Tibial artery (tissue), 4 donors: ENCODE results near the gene TJP3.
A peak's percentile ranks its signal among the peaks of the same experiment; 100 is the strongest.

Experiments
- DNase-seq, 2 donors: peaks; one replicate each; pipeline ENCODE4 v3.0.0-alpha.2; 2019
- H3K27ac ChIP-seq, 2 donors: fragments of 200-600 bp; sonication (generic) in 1 of 2; 1 replicate in 1 of 2; 2 replicates in 1 of 2; pipeline ENCODE4 v1.5.1; 2018 to 2019; ENCODE audit warnings: mild to moderate bottlenecking in 1 of 2
- H3K27me3 ChIP-seq, 2 donors: fragments of 200-600 bp; sonication (generic) in 1 of 2; one replicate each; pipeline versions ENCODE4 v1.5.1 to v1.6.0; 2016 to 2019
- H3K36me3 ChIP-seq, 3 donors: fragments of 200-600 bp; sonication (generic) in 2 of 3; one replicate each; pipeline ENCODE4 v1.5.1; 2016 to 2019; ENCODE audit warnings: mild to moderate bottlenecking in 2 of 3
- H3K4me1 ChIP-seq, 4 donors: fragments of 200-600 bp; sonication (generic) in 2 of 4; 1 replicate in 3 of 4; 2 replicates in 1 of 4; pipeline ENCODE4 v1.5.1; 2016 to 2019
- H3K4me3 ChIP-seq, 2 donors: fragments of 200-600 bp; sonication (generic) in 1 of 2; 1 replicate in 1 of 2; 2 replicates in 1 of 2; pipeline ENCODE4 v1.5.1; 2018 to 2019; ENCODE audit warnings: mild to moderate bottlenecking in 2 of 2
- H3K9me3 ChIP-seq, 3 donors: fragments of 200-600 bp; sonication (generic) in 1 of 3; one replicate each; pipeline ENCODE4 v1.5.1; 2016 to 2019
- CTCF ChIP-seq, 2 experiments: fragments of 200-600 bp in 1 of 2; fragments of 450-650 bp in 1 of 2; IDR thresholded peaks; one replicate each; pipeline ENCODE4 v1.5.1; 2017 to 2019; ENCODE audit warnings: antibody characterized with exemption in 2 of 2, mild to moderate bottlenecking in 1 of 2, moderate library complexity in 1 of 2
- intact Hi-C: fragments of 100-400 bp; cut with DNase I; formaldehyde crosslinking; loops from one replicate; pipeline ENCODE4 v1.15.0; 2023; ENCODE audit warnings: low total_unique reads

Gene TJP3

GRCh38 chr19:3759482-3760254 is 51.5 kb downstream of the TJP3 start:
- no peak for TF ChIP-seq CTCF (IDR thresholded peaks at IDR 0.05)
- intact Hi-C loops: loop anchor here (10.0 kb wide), 1 partner anchor 205 kb away; no protein-coding TSS in a partner anchor
- H3K9me3 ChIP-seq: no peaks in the 10 kb centered on the region
- H3K27ac ChIP-seq: no peak overlapping the region
- DNase-seq: no peak
- no peak overlapping the region for H3K4me3 ChIP-seq
- peaks cover 0 to 43% (median 35%) of the 10 kb centered on the region in 4 donors for H3K4me1 ChIP-seq
- H3K27me3 ChIP-seq: no peaks in the 10 kb centered on the region
- peaks cover 0 to 51% (median 24%) of the 10 kb centered on the region in 3 donors for H3K36me3 ChIP-seq

DNA sequence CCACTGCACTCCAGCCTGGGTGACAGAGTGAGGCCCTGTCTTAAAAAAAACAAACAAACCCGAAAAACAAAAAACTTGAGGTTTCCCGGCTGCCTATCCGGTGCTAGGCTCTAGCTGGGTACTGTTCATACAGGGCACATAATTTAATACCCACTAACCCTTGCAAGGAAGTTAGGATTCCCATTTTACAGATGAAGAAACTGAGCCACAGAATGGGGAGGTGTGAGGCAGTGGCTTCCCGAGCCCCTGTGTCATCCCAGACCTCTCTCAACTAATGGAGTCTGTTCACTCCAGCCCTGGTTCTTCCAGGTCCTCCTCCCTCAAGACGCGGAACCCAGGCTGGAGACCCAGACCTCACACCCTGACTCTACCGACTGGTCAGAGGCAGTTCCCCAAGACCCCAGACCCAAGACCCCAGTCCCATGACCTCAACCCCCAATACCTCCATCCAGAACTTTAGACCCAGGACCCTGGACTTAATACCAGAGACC is 52.7 kb downstream of the TJP3 start:
- peak overlapping the region; percentile 77 to 92 for H3K4me3 ChIP-seq
- peaks cover 0 to 43% (median 35%) of the 10 kb centered on the region in 4 donors for H3K4me1 ChIP-seq
- no peak for DNase-seq
- H3K27ac ChIP-seq: peak overlapping the region; percentile 78 to 99
- no peaks in the 10 kb centered on the region for H3K27me3 ChIP-seq
- H3K36me3 ChIP-seq: peaks cover 0 to 51% (median 29%) of the 10 kb centered on the region in 3 donors
- intact Hi-C loops: loop anchor here (10.0 kb wide), 1 partner anchor 204 kb away; no protein-coding TSS in a partner anchor
- no peaks in the 10 kb centered on the region for H3K9me3 ChIP-seq
- no peak for TF ChIP-seq CTCF (IDR thresholded peaks at IDR 0.05)

- H3K4me1 ChIP-seq: peaks cover 0 to 43% (median 35%) of the 10 kb centered on the region in 4 donors
- peak; percentile 70 for TF ChIP-seq CTCF (IDR thresholded peaks at IDR 0.05)
- peak within 1 kb of the TSS; percentile 77 to 92 for H3K4me3 ChIP-seq
- H3K27me3 ChIP-seq: no peaks in the 10 kb centered on the region
- peaks cover 4 to 51% (median 35%) of the 10 kb centered on the region in 3 donors for H3K36me3 ChIP-seq
- intact Hi-C loops: loop anchor here (10.0 kb wide), 1 partner anchor 203 kb away; no protein-coding TSS in a partner anchor
- peak within 1 kb of the TSS; percentile 95 to 99 for H3K27ac ChIP-seq
- peak; percentile 92 to 94 for DNase-seq
- H3K9me3 ChIP-seq: no peaks in the 10 kb centered on the region
Observed at GRCh38 chr19:3761382-3762129, 53.4 kb downstream of the TJP3 start, which contains the start of gene APBA3. Gene APBA3, minus strand, starts transcription at chr19:3761692. Its CDS starts 1,428 bp downstream, at chr19:3760264.

DNA sequence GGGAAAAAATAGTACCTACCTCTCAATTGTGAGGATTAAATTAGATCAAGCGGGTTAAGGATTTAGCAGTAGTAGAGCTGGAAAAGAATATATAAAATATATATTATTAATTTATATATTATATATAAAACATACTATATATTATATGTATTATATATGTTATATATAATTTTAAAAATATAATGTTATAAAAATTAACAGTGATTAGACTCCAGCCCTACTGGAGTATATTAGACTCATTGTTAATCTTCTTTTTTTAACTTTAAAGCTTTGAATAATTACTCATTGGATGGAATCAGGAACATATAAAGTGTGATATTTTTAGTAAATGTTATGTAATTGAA is 53.9 kb downstream of the TJP3 start:
- H3K27ac ChIP-seq: peak overlapping the region; percentile 95 to 99
- H3K4me3 ChIP-seq: peak overlapping the region in 1 of 2 donors; percentile 92
- no peak for DNase-seq
- no peaks in the 10 kb centered on the region for H3K27me3 ChIP-seq
- no peaks in the 10 kb centered on the region for H3K9me3 ChIP-seq
- peaks cover 9 to 52% (median 39%) of the 10 kb centered on the region in 3 donors for H3K36me3 ChIP-seq
- TF ChIP-seq CTCF (IDR thresholded peaks at IDR 0.05): no peak
- intact Hi-C loops: loop anchor here (10.0 kb wide), 1 partner anchor 203 kb away; no protein-coding TSS in a partner anchor
- peaks cover 0 to 43% (median 35%) of the 10 kb centered on the region in 4 donors for H3K4me1 ChIP-seq
